ENCODE data around the gene ZNF839.

The ZNF839 gene

DNA sequence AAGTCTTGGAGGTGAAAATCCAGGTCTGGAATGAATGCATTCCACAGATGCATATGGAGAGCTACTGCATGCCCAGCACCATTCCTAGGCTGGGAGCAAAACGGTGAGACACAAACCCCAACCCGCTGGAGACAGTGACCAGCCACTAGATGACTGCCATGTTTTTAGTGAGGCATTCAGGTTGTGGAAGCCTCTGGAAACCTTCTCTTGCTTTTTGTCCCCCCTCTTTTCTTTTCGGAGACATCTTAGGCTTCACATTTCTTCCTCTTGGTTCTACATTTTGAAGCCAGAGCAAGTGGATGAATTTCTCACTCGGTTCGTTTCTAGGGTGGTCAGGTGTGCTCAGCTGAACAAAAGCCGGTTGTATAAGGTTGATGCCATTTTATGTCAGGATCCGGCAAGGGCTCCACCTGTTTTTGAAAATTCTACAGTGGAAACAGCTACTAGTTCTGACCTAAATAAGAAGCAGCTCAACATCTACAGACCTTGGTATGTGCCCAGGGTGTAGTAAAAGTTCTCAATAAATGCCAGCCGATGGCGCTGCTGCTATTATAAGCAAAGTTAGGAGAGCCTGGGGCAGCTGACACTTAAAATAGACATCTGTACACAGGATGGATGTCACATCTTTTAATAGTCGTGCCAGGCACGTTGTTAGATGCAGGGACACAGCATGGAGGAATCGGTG, 1.8 kb upstream of the ZNF839 start:
- Histone ChIP-seq H3K27ac (ENCODE audit: low read length) (peak overlapping the region; percentile 59; the same call in 1 of the 2 replicates), H3K9me3 (ENCODE audit: insufficient read depth, low read length, severe bottlenecking) (no peaks in the 10 kb centered on the region), H3K4me2 (ENCODE audit: insufficient read depth, low read length) (peak overlapping the region; percentile 76), H3K27me3 (ENCODE audit: insufficient read depth, low read length, poor library complexity) (no peaks in the 10 kb centered on the region), H3K4me3 (ENCODE audit: low read depth in 1 of 2, low read length in 2 of 2) (peak overlapping the region in 1 of 2 experiments; percentile 68; a peak in 2 of 4 replicates), H4K20me1 (ENCODE audit: insufficient read depth, low read length) (no peaks in the 10 kb centered on the region), H2AFZ (ENCODE audit: low read depth, low read length) (peak overlapping the region; percentile 65), H3K36me3 (ENCODE audit: insufficient read depth, low read length) (peaks cover 11% of the 10 kb centered on the region), H3K4me1 (ENCODE audit: insufficient read depth, low read length) (peaks cover 71% of the 10 kb centered on the region), H3K9ac (ENCODE audit: low read depth, low read length) (peak overlapping the region; percentile 61; the same call in 1 of the 2 replicates), H3K79me2 (ENCODE audit: insufficient read depth, low read length) (peaks cover 23% of the 10 kb centered on the region)
- DNase-seq (no peak), ATAC-seq (ENCODE audit: insufficient read depth, low read depth) (no peak)
- TF ChIP-seq, protein P1, sequence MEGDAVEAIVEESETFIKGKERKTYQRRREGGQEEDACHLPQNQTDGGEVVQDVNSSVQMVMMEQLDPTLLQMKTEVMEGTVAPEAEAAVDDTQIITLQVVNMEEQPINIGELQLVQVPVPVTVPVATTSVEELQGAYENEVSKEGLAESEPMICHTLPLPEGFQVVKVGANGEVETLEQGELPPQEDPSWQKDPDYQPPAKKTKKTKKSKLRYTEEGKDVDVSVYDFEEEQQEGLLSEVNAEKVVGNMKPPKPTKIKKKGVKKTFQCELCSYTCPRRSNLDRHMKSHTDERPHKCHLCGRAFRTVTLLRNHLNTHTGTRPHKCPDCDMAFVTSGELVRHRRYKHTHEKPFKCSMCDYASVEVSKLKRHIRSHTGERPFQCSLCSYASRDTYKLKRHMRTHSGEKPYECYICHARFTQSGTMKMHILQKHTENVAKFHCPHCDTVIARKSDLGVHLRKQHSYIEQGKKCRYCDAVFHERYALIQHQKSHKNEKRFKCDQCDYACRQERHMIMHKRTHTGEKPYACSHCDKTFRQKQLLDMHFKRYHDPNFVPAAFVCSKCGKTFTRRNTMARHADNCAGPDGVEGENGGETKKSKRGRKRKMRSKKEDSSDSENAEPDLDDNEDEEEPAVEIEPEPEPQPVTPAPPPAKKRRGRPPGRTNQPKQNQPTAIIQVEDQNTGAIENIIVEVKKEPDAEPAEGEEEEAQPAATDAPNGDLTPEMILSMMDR (IDR thresholded peaks at IDR 0.05; ENCODE audit: borderline replicate concordance, extremely low read depth, low read length, poor library complexity, severe bottlenecking) = peak; percentile 16
- TF ChIP-seq EZH2 (IDR thresholded peaks at IDR 0.05; ENCODE audit: borderline replicate concordance, low read depth, low read length, severe bottlenecking) = no peak

- peak overlapping the region; percentile 43 to 81 for H3K4me3 ChIP-seq (ENCODE audit: low read depth in 1 of 2, low read length in 2 of 2)
- ATAC-seq (ENCODE audit: insufficient read depth, low read depth) (no peak), DNase-seq (no peak)
- H3K9me3 ChIP-seq (ENCODE audit: insufficient read depth, low read length, severe bottlenecking) = no peaks in the 10 kb centered on the region
- peaks cover 23% of the 10 kb centered on the region for H3K79me2 ChIP-seq (ENCODE audit: insufficient read depth, low read length)
- no peak for TF ChIP-seq EZH2 (IDR thresholded peaks at IDR 0.05; ENCODE audit: borderline replicate concordance, low read depth, low read length, severe bottlenecking)
- TF ChIP-seq, protein P1 (IDR thresholded peaks at IDR 0.05; ENCODE audit: borderline replicate concordance, extremely low read depth, low read length, poor library complexity, severe bottlenecking) = no peak
- peak overlapping the region; percentile 92 for H3K9ac ChIP-seq (ENCODE audit: low read depth, low read length)
- H3K27ac ChIP-seq (ENCODE audit: low read length) = peak overlapping the region; percentile 75
- H3K4me1 ChIP-seq (ENCODE audit: insufficient read depth, low read length) = peaks cover 67% of the 10 kb centered on the region
- H3K27me3 ChIP-seq (ENCODE audit: insufficient read depth, low read length, poor library complexity) = no peaks in the 10 kb centered on the region
- H4K20me1 ChIP-seq (ENCODE audit: insufficient read depth, low read length) = no peaks in the 10 kb centered on the region
- H2AFZ ChIP-seq (ENCODE audit: low read depth, low read length) = peak overlapping the region; percentile 81
- peak overlapping the region; percentile 97 for H3K4me2 ChIP-seq (ENCODE audit: insufficient read depth, low read length)
- H3K36me3 ChIP-seq (ENCODE audit: insufficient read depth, low read length) = peaks cover 17% of the 10 kb centered on the region
These were observed 717 bp upstream of the ZNF839 start for GRCh38 chr14:102318781-102319276.

GRCh38 chr14:102320033-102320660, 601 bp downstream of the ZNF839 start:
- H3K4me1 ChIP-seq (ENCODE audit: insufficient read depth, low read length) = peaks cover 55% of the 10 kb centered on the region
- H3K4me2 ChIP-seq (ENCODE audit: insufficient read depth, low read length) = peak overlapping the region; percentile 97
- DNase-seq (peak; percentile 47), ATAC-seq (ENCODE audit: insufficient read depth, low read depth) (peak; percentile 21)
- H2AFZ ChIP-seq (ENCODE audit: low read depth, low read length) = peak overlapping the region; percentile 81
- no peaks in the 10 kb centered on the region for H3K27me3 ChIP-seq (ENCODE audit: insufficient read depth, low read length, poor library complexity)
- peaks cover 23% of the 10 kb centered on the region for H3K79me2 ChIP-seq (ENCODE audit: insufficient read depth, low read length)
- TF ChIP-seq, protein P1 (IDR thresholded peaks at IDR 0.05; ENCODE audit: borderline replicate concordance, extremely low read depth, low read length, poor library complexity, severe bottlenecking) = no peak
- TF ChIP-seq EZH2 (IDR thresholded peaks at IDR 0.05; ENCODE audit: borderline replicate concordance, low read depth, low read length, severe bottlenecking) = no peak
- peak overlapping the region; percentile 75 for H3K27ac ChIP-seq (ENCODE audit: low read length)
- no peaks in the 10 kb centered on the region for H4K20me1 ChIP-seq (ENCODE audit: insufficient read depth, low read length)
- peak overlapping the region; percentile 92 for H3K9ac ChIP-seq (ENCODE audit: low read depth, low read length)
- H3K9me3 ChIP-seq (ENCODE audit: insufficient read depth, low read length, severe bottlenecking) = no peaks in the 10 kb centered on the region
- peak overlapping the region; percentile 43 to 81 for H3K4me3 ChIP-seq (ENCODE audit: low read depth in 1 of 2, low read length in 2 of 2)
- peaks cover 17% of the 10 kb centered on the region for H3K36me3 ChIP-seq (ENCODE audit: insufficient read depth, low read length)
